Erythroblast (primary cell): ENCODE results near the gene UBE2I.

Experiments
- GATA1 ChIP-seq: IDR thresholded peaks from 2 replicates; pipeline ENCODE4 v1.6.1; 2011; ENCODE audit warnings: low read depth, mild to moderate bottlenecking, control low read depth, low read length, moderate library complexity
- POLR2A ChIP-seq: IDR thresholded peaks from 2 replicates; pipeline ENCODE4 v1.6.1; 2011; ENCODE audit warnings: mild to moderate bottlenecking, low read length

DNA sequence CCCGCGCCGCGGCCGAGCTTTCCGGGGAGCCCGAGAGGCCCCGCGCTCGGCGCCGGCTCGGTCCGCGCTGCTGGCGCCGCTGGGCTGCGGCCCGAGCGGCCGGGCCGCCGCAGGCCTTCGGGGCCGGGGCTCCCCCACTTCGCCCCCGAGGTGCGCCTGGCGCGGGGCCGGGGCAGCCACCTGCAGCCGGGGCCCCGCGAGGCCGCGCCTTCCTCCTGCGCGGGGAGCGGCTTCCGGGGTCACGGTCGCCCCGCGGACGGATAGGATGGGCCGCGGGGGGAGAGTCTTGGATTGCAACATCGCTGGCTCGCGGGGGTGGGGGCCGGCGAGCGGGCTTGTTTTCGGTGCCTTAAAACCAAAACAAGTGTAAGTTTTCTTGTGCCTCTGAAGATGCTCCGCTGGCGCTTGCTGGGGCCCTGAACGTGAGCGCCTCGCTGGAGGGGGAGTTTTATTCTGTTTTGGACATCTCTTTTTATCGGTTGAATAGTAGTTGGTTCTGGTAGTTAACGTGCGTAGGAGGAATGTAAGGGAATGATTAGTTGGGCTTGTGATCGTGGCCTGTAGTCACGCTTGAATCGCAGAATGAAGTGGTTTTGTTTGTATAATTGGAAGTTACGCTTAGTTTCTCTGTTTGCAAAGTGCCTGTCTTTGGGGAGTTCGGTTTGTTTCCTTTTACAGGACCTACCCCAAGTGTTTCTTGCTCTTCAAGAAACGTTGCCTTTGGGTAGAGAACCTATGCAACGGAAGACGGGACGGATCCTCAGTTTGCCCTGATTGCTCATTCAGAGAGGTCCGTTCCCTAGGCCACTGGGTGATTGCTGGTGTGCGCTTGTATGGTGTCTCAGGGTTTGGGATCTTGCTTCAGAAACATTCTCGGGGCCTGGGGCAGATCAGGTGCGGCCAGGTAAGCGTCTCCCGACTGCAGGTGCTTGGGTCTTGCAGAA, 724 bp downstream of the UBE2I start:
- TF ChIP-seq POLR2A (no peak), GATA1 (no peak)
